ENCODE measurements around the gene LRPAP1.

The LRPAP1 gene

GRCh38 chr4:3486541-3487540 is 45.4 kb downstream of the LRPAP1 start:
- in situ Hi-C loops (cut with HindIII; ENCODE audit: low sequenced_read_pairs): no loop called here

- in situ Hi-C loops (cut with HindIII; ENCODE audit: low sequenced_read_pairs): no loop called here
These were observed 46.2 kb downstream of the LRPAP1 start for GRCh38 chr4:3485886-3486540.

- in situ Hi-C loops (cut with HindIII; ENCODE audit: low sequenced_read_pairs): no loop called here
These were observed 47.0 kb downstream of the LRPAP1 start for GRCh38 chr4:3485011-3485791.

GRCh38 chr4:3484057-3484973 is 47.9 kb downstream of the LRPAP1 start:
- in situ Hi-C loops (cut with HindIII; ENCODE audit: low sequenced_read_pairs): no loop called here

GRCh38 chr4:3483471-3483921 is 48.7 kb downstream of the LRPAP1 start:
- in situ Hi-C loops (cut with HindIII; ENCODE audit: low sequenced_read_pairs): no loop called here

GRCh38 chr4:3482707-3483106 is 49.5 kb downstream of the LRPAP1 start:
- in situ Hi-C loops (cut with HindIII; ENCODE audit: low sequenced_read_pairs): no loop called here

GRCh38 chr4:3481783-3482393 is 50.3 kb downstream of the LRPAP1 start:
- in situ Hi-C loops (cut with HindIII; ENCODE audit: low sequenced_read_pairs): no loop called here

GRCh38 chr4:3481113-3481531 is 51.1 kb downstream of the LRPAP1 start:
- in situ Hi-C loops (cut with HindIII; ENCODE audit: low sequenced_read_pairs): no loop called here

- in situ Hi-C loops (cut with HindIII; ENCODE audit: low sequenced_read_pairs): no loop called here
These were observed 51.6 kb downstream of the LRPAP1 start for GRCh38 chr4:3480528-3481112.

- in situ Hi-C loops (cut with HindIII; ENCODE audit: low sequenced_read_pairs): no loop called here
These were observed 52.7 kb downstream of the LRPAP1 start for GRCh38 chr4:3479358-3480101.

- in situ Hi-C loops (cut with HindIII; ENCODE audit: low sequenced_read_pairs): no loop called here
These were observed 53.5 kb downstream of the LRPAP1 start for GRCh38 chr4:3478446-3479357.

GRCh38 chr4:3477750-3478430 is 54.3 kb downstream of the LRPAP1 start:
- in situ Hi-C loops (cut with HindIII; ENCODE audit: low sequenced_read_pairs): no loop called here

GRCh38 chr4:3476936-3477749 is 55.1 kb downstream of the LRPAP1 start:
- in situ Hi-C loops (cut with HindIII; ENCODE audit: low sequenced_read_pairs): no loop called here

- in situ Hi-C loops (cut with HindIII; ENCODE audit: low sequenced_read_pairs): no loop called here
These were observed 55.9 kb downstream of the LRPAP1 start for GRCh38 chr4:3476341-3476747.

GRCh38 chr4:3475713-3476260 is 56.4 kb downstream of the LRPAP1 start:
- in situ Hi-C loops (cut with HindIII; ENCODE audit: low sequenced_read_pairs): no loop called here

Measured in endothelial cell of hepatic sinusoid (primary cell).